Naive thymus-derived CD4-positive, alpha-beta T cell (primary cell): Measurements from ENCODE around the gene ATPAF2. TPM values are rescaled to one million over a fixed set of nuclear protein-coding genes. Genes with fewer than 3 reads are reported as not detected.

Experiments used
- ATAC-seq: fragments of 150-1000 bp; cut with Tn5 transposase; 2 replicates; pipeline ENCODE4 v1.10.0; 2021; ENCODE audit warnings: mild to moderate bottlenecking, moderate library complexity
- CTCF ChIA-PET: fragments of 350-600 bp; sonication (Branson Sonifier 250); formaldehyde crosslinking; loops from one replicate; lab custom pipeline; 2021; ENCODE audit warnings: antibody characterized with exemption; lab: Charles Lee
- POLR2A ChIA-PET: fragments of 350-600 bp; sonication (Branson Sonifier 250); formaldehyde crosslinking; loops from one replicate; lab custom pipeline; 2021; ENCODE audit warnings: antibody characterized with exemption, inconsistent platforms; lab: Charles Lee
- DNase-seq, 9 donors: peaks; one replicate each; pipeline versions ENCODE4 v3.0.0 to v3.0.0-alpha.2; 2020 to 2022; ENCODE audit warnings: mixed read lengths in 1 of 9
- H3K27ac ChIP-seq: one replicate; pipeline ENCODE4 v1.7.0; 2013; ENCODE audit warnings: mild to moderate bottlenecking, low read depth, low read length, moderate library complexity
- H3K27me3 ChIP-seq, 2 donors: one replicate each; pipeline ENCODE4 v1.7.0; 2013; ENCODE audit warnings: low read length in 2 of 2, mild to moderate bottlenecking in 2 of 2, moderate library complexity in 2 of 2; ENCODE audit not compliant: control insufficient read depth in 2 of 2, insufficient read depth in 2 of 2
- H3K36me3 ChIP-seq, 3 experiments: 1 replicate in 2 of 3; 2 replicates in 1 of 3; pipeline ENCODE4 v1.7.0; 2013; ENCODE audit warnings: low read length in 3 of 3, mild to moderate bottlenecking in 3 of 3, moderate library complexity in 1 of 3; ENCODE audit not compliant: insufficient read depth in 3 of 3, control insufficient read depth in 2 of 3
- H3K4me1 ChIP-seq, 2 donors: one replicate each; pipeline ENCODE4 v1.7.0; 2013; ENCODE audit warnings: low read length in 2 of 2, mild to moderate bottlenecking in 2 of 2, moderate library complexity in 1 of 2; ENCODE audit not compliant: control insufficient read depth in 2 of 2, insufficient read depth in 2 of 2
- H3K4me3 ChIP-seq: 2 replicates; pipeline ENCODE4 v1.7.0; 2013; ENCODE audit warnings: mild to moderate bottlenecking, low read length
- H3K9me3 ChIP-seq, 3 experiments: 1 replicate in 2 of 3; 2 replicates in 1 of 3; pipeline ENCODE4 v1.7.0; 2013; ENCODE audit warnings: low read length in 3 of 3; ENCODE audit not compliant: control insufficient read depth in 2 of 3
- H3K27ac Mint-ChIP-seq, 9 donors: one replicate each; pipeline ENCODE4 v1.8.0; 2020 to 2022; ENCODE audit warnings: mixed read lengths in 9 of 9, mild to moderate bottlenecking in 8 of 9, moderate library complexity in 5 of 9, inconsistent platforms in 2 of 9
- H3K27me3 Mint-ChIP-seq, 5 donors: one replicate each; pipeline ENCODE4 v1.8.0; 2021 to 2022; ENCODE audit warnings: mixed read lengths in 5 of 5, mild to moderate bottlenecking in 1 of 5
- H3K36me3 Mint-ChIP-seq, 5 donors: one replicate each; pipeline ENCODE4 v1.8.0; 2020 to 2022; ENCODE audit warnings: mixed read lengths in 5 of 5, mild to moderate bottlenecking in 3 of 5, inconsistent platforms in 1 of 5
- H3K4me1 Mint-ChIP-seq, 7 donors: one replicate each; pipeline ENCODE4 v1.8.0; 2020 to 2022; ENCODE audit warnings: mixed read lengths in 7 of 7, mild to moderate bottlenecking in 3 of 7, inconsistent platforms in 1 of 7
- H3K4me3 Mint-ChIP-seq, 10 donors: one replicate each; pipeline ENCODE4 v1.8.0; 2020 to 2022; ENCODE audit warnings: mild to moderate bottlenecking in 10 of 10, mixed read lengths in 10 of 10, moderate library complexity in 6 of 10, inconsistent platforms in 2 of 10
- H3K9me3 Mint-ChIP-seq, 11 donors: one replicate each; pipeline ENCODE4 v1.8.0; 2020 to 2022; ENCODE audit warnings: mixed read lengths in 11 of 11, mild to moderate bottlenecking in 4 of 11, inconsistent platforms in 1 of 11, moderate library complexity in 1 of 11
- intact Hi-C, 2 donors: fragments of 100-400 bp; cut with micrococcal nuclease; formaldehyde crosslinking; loops; one replicate each; pipeline ENCODE4 v1.15.1; 2023
- polyA plus RNA-seq, 2 donors: library from polyadenylated mRNA; unstranded; fragments of 300-500 nt; fragmentation: Illumina TruSeq; gene quantifications; one replicate each; pipeline ENCODE4 v1.2.3, GENCODE V29; 2021
- total RNA-seq, 6 experiments: library from RNA in 5 of 6; stranded (reverse) in 5 of 6; gene quantifications; 1 replicate in 5 of 6; 2 replicates in 1 of 6; pipeline ENCODE4 v1.2.3 and lab custom pipeline; 2021 to 2026

The ATPAF2 gene
- total and polyA plus RNA-seq, 7 experiments from 2014 or later, result 16.3 to 36.7 (median 31.4) TPM

- CTCF ChIA-PET, result no interaction called here
These were observed 4.0 kb upstream of the ATPAF2 start for GRCh38 chr17:18042983-18043382.

DNA sequence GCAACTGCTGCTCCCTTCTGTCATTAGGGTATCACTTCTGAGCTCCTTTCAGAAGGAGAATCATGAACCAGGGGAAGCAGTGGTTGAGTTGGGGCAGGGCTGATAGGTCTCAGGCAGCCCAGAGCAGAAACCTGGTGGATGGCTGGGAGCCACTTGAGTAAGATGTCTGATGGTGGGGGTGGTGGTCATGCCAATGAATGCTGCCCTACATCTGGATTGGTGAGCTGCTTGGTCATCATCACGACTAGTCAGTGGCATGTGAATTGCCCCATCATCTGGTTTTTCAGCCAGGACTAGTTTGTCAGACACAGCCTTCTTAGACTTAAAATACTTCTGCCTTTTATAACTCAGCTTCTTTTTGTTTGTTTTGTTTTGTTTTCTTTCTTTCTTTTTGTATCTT lies 2.8 kb upstream of the ATPAF2 start:
- ChIA-PET CTCF (no interaction called here), POLR2A (no interaction called here)
- Histone ChIP-seq H3K4me1 (peaks cover 23 to 30% of the 10 kb centered on the region in 2 donors), H3K4me3 (no peak overlapping the region), H3K36me3 (peaks cover 0 to 12% (median 0%) of the 10 kb centered on the region in 3 experiments), H3K27me3 (no peaks in the 10 kb centered on the region), H3K27ac (no peak overlapping the region), H3K9me3 (no peaks in the 10 kb centered on the region)
- no peak for DNase-seq
- H3K27me3 Mint-ChIP-seq, result no peaks in the 10 kb centered on the region
- ATAC-seq, result no peak
- peaks cover 0 to 6% (median 4%) of the 10 kb centered on the region in 5 donors for H3K36me3 Mint-ChIP-seq
- H3K27ac Mint-ChIP-seq, result peak overlapping the region in 5 of 9 donors; percentile 14 to 87 (median 70)
- H3K4me3 Mint-ChIP-seq, result peak overlapping the region; percentile 49 to 100 (median 92)
- H3K9me3 Mint-ChIP-seq, result peaks cover 0 to 2% (median 0%) of the 10 kb centered on the region in 11 donors
- H3K4me1 Mint-ChIP-seq, result peaks cover 41 to 60% (median 48%) of the 10 kb centered on the region in 7 donors
- intact Hi-C loops, result no loop called here

More at GRCh38 chr17:18042983-18043382, 4.0 kb upstream of the ATPAF2 start:
- POLR2A ChIA-PET, result interaction anchor here (0.5 kb wide), 1 partner anchor 12 kb away, joined by 3 read pairs; no protein-coding TSS in a partner anchor
- Histone ChIP-seq H3K27me3 (no peaks in the 10 kb centered on the region), H3K4me3 (no peak overlapping the region), H3K27ac (no peak overlapping the region), H3K4me1 (peaks cover 14 to 22% of the 10 kb centered on the region in 2 donors), H3K9me3 (no peaks in the 10 kb centered on the region), H3K36me3 (peaks cover 0 to 18% (median 0%) of the 10 kb centered on the region in 3 experiments)
- DNase-seq (no peak), ATAC-seq (no peak)
- Mint-ChIP-seq H3K9me3 (peaks cover 0 to 2% (median 0%) of the 10 kb centered on the region in 11 donors), H3K27ac (peak overlapping the region in 1 of 9 donors; percentile 74), H3K27me3 (no peaks in the 10 kb centered on the region), H3K4me3 (peak overlapping the region in 3 of 10 donors; percentile 2 to 53 (median 38)), H3K36me3 (peaks cover 0 to 13% (median 10%) of the 10 kb centered on the region in 5 donors), H3K4me1 (peaks cover 31 to 49% (median 38%) of the 10 kb centered on the region in 7 donors)
- intact Hi-C loops, result no loop called here

GRCh38 chr17:18040261-18040858 lies 1.4 kb upstream of the ATPAF2 start:
- ATAC-seq (no peak), DNase-seq (peak in 1 of 9 donors; percentile 4)
- Histone ChIP-seq H3K27me3 (no peaks in the 10 kb centered on the region), H3K4me1 (peaks cover 23 to 30% of the 10 kb centered on the region in 2 donors), H3K9me3 (no peaks in the 10 kb centered on the region), H3K4me3 (peak overlapping the region; percentile 79), H3K36me3 (peaks cover 0 to 5% (median 0%) of the 10 kb centered on the region in 3 experiments), H3K27ac (peak overlapping the region; percentile 88)
- H3K4me1 Mint-ChIP-seq, result peaks cover 42 to 70% (median 53%) of the 10 kb centered on the region in 7 donors
- POLR2A ChIA-PET, result no interaction called here
- H3K36me3 Mint-ChIP-seq, result peaks cover 0 to 6% (median 4%) of the 10 kb centered on the region in 5 donors
- intact Hi-C loops, result no loop called here
- peaks cover 0 to 2% (median 0%) of the 10 kb centered on the region in 11 donors for H3K9me3 Mint-ChIP-seq
- H3K27me3 Mint-ChIP-seq, result no peaks in the 10 kb centered on the region
- H3K27ac Mint-ChIP-seq, result peak overlapping the region; percentile 82 to 95 (median 86)
- peak overlapping the region; percentile 86 to 100 (median 92) for H3K4me3 Mint-ChIP-seq
- CTCF ChIA-PET, result no interaction called here

DNA sequence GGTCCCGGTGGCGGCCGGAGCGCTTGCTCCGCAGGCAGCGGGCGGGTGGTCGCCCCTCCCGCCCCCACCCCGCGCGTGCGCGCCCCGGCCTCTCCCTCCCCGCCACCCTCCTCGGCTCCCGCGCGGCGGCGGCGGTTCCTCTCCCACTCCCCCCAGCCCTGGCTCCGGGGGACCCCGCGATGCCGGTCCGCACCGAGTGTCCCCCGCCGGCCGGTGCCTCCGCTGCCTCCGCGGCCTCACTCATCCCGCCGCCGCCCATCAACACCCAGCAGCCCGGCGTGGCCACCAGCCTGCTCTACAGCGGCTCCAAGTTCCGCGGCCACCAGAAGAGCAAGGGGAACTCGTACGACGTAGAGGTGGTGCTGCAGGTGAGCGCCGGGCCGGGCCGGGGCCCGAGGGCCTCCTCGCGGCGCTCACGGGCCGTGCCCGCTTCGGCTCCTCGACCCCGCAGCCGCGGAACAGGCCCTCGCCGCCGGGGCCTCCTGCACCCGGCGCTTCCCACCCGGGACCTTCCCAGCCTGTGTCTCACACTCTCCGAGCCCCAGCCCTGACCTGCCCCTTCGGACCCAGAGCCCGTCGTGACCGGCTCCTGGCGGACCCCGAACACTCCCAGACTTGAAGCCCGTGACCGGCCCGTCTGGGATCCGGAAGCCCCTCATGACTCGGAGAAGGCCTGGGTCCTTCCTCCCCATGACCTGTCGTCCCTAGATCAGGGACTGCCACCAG lies 730 bp upstream of the ATPAF2 start:
- Mint-ChIP-seq H3K4me1 (peaks cover 42 to 70% (median 53%) of the 10 kb centered on the region in 7 donors), H3K36me3 (peaks cover 0 to 6% (median 4%) of the 10 kb centered on the region in 5 donors), H3K27ac (peak overlapping the region; percentile 84 to 99 (median 95)), H3K4me3 (peak overlapping the region; percentile 88 to 100 (median 98)), H3K27me3 (no peaks in the 10 kb centered on the region), H3K9me3 (peaks cover 0 to 2% (median 0%) of the 10 kb centered on the region in 11 donors)
- Histone ChIP-seq H3K4me1 (peaks cover 23 to 30% of the 10 kb centered on the region in 2 donors), H3K27me3 (no peaks in the 10 kb centered on the region), H3K9me3 (no peaks in the 10 kb centered on the region), H3K36me3 (peaks cover 0 to under 1% (median 0%) of the 10 kb centered on the region in 3 experiments), H3K27ac (peak overlapping the region; percentile 88), H3K4me3 (peak overlapping the region; percentile 79)
- POLR2A ChIA-PET, result interaction anchor here (0.5 kb wide), 1 partner anchor 287 kb away, joined by 3 read pairs; no protein-coding TSS in a partner anchor
- intact Hi-C loops, result loop anchor here (1.0 to 5.0 kb wide), 18 partner anchors 47 to 1338 kb away; partner anchors contain the start of genes ALKBH5 (in 2 of the 2), DRC3 (in 2 of the 2), DRG2 (in 2 of the 2) and PEMT (in 2 of the 2)
- CTCF ChIA-PET, result no interaction called here
- peak; percentile 49 for ATAC-seq
- no peak for DNase-seq

- DNase-seq, result peak in 2 of 9 donors; percentile 23 to 36
- ChIA-PET CTCF (interaction anchor here (0.6 to 1.7 kb wide), 4 partner anchors 66 to 359 kb away, joined by 3 to 10 read pairs (median 4); partner anchors contain the start of gene DRC3), POLR2A (interaction anchor here (0.7 to 1.0 kb wide), 2 partner anchors 202 to 314 kb away, joined by 3 read pairs; no protein-coding TSS in a partner anchor)
- peaks cover 47 to 75% (median 57%) of the 10 kb centered on the region in 7 donors for H3K4me1 Mint-ChIP-seq
- H3K4me3 Mint-ChIP-seq, result peak overlapping the region; percentile 88 to 100 (median 98)
- peak overlapping the region; percentile 83 to 99 (median 97) for H3K27ac Mint-ChIP-seq
- Histone ChIP-seq H3K27ac (peak overlapping the region; percentile 82), H3K4me3 (peak overlapping the region; percentile 79), H3K36me3 (no peaks in the 10 kb centered on the region), H3K4me1 (peaks cover 24 to 34% of the 10 kb centered on the region in 2 donors), H3K27me3 (no peaks in the 10 kb centered on the region), H3K9me3 (no peaks in the 10 kb centered on the region)
- intact Hi-C loops, result loop anchor here (2.0 to 5.0 kb wide), 6 partner anchors 49 to 1339 kb away; partner anchors contain the start of genes RASD1 (in 2 of the 2), DRG2 (in 1 of the 2), MAPK7 (in 1 of the 2) and PRPSAP2 (in 1 of the 2)
- H3K9me3 Mint-ChIP-seq, result peaks cover 0 to 2% (median 0%) of the 10 kb centered on the region in 11 donors
- no peaks in the 10 kb centered on the region for H3K27me3 Mint-ChIP-seq
- peaks cover 0 to 6% (median 4%) of the 10 kb centered on the region in 5 donors for H3K36me3 Mint-ChIP-seq
- ATAC-seq, result no peak
These were observed 668 bp downstream of the ATPAF2 start for GRCh38 chr17:18038149-18038850.
